Panc1 (cell line): ENCODE data around the gene SPTBN1. TPM values are rescaled to one million over a fixed set of nuclear protein-coding genes. Genes with fewer than 3 reads are reported as not detected.

Source experiments
- ATAC-seq: fragments of 200-7000 bp; cut with Tn5 transposase; 2 replicates; pipeline ENCODE4 v1.9.1; 2020; ENCODE audit warnings: mild to moderate bottlenecking, moderate library complexity
- BruUV-seq: library from RNA; stranded (reverse); fragments of 400-500 nt; replicated peaks from 2 replicates; lab custom pipeline; 2021; lab: Mats Ljungman, UMichigan
- CTCF ChIA-PET: fragments of 300-600 bp; sonication (Branson Sonifier 250); formaldehyde crosslinking; loops from one replicate; lab custom pipeline; 2022; ENCODE audit warnings: antibody characterized with exemption; lab: Charles Lee
- POLR2A ChIA-PET: fragments of 300-600 bp; sonication (Branson Sonifier 250); formaldehyde crosslinking; loops from one replicate; lab custom pipeline; 2022; ENCODE audit warnings: antibody characterized with exemption; lab: Charles Lee
- DNase-seq: peaks from one replicate; pipeline ENCODE4 v3.0.0-alpha.2; 2010; ENCODE audit warnings: low read depth, low spot score
- H3K27ac ChIP-seq: 2 replicates; pipeline ENCODE4 v1.5.1; 2011; ENCODE audit warnings: mild to moderate bottlenecking, low read length, inconsistent platforms
- H3K27me3 ChIP-seq: fragments of 200-500 bp; sonication (Bioruptor generic); 2 replicates; pipeline ENCODE4 v1.6.0; 2014; ENCODE audit warnings: low read length, inconsistent platforms; ENCODE audit not compliant: control insufficient read depth, insufficient read depth
- H3K36me3 ChIP-seq: fragments of 200-500 bp; sonication (Bioruptor generic); 2 replicates; pipeline ENCODE4 v1.5.1; 2014; ENCODE audit warnings: inconsistent platforms, mild to moderate bottlenecking, low read length, moderate library complexity; ENCODE audit not compliant: control insufficient read depth, insufficient read depth
- H3K4me1 ChIP-seq: 2 replicates; pipeline ENCODE4 v1.5.1; 2011; ENCODE audit warnings: inconsistent platforms, mild to moderate bottlenecking, low read length, moderate library complexity; ENCODE audit not compliant: control insufficient read depth, insufficient read depth
- H3K4me3 ChIP-seq, 2 experiments: 2 replicates each; pipeline ENCODE4 v1.5.1; 2011 to 2012; ENCODE audit warnings: low read depth in 2 of 2, low read length in 2 of 2, mild to moderate bottlenecking in 2 of 2, inconsistent platforms in 1 of 2, moderate library complexity in 1 of 2
- H3K9me3 ChIP-seq: fragments of 200-500 bp; sonication (Bioruptor generic); 2 replicates; pipeline ENCODE4 v1.5.1; 2014; ENCODE audit warnings: low read depth, mild to moderate bottlenecking, inconsistent platforms, low read length, moderate library complexity; ENCODE audit not compliant: control insufficient read depth, insufficient read depth
- CTCF ChIP-seq: fragments of 450-650 bp; IDR thresholded peaks from 2 replicates; pipeline ENCODE4 v1.5.1; 2017; ENCODE audit warnings: mild to moderate bottlenecking
- POLR2AphosphoS5 ChIP-seq: IDR thresholded peaks from 2 replicates; pipeline ENCODE4 v1.6.1; 2012; ENCODE audit warnings: mild to moderate bottlenecking, low read depth, low read length, moderate library complexity
- SIN3A ChIP-seq: IDR thresholded peaks from 2 replicates; pipeline ENCODE4 v1.6.1; 2012; ENCODE audit warnings: low read depth, mild to moderate bottlenecking, low read length, moderate library complexity, borderline replicate concordance; ENCODE audit not compliant: insufficient read depth
- TCF7L2 ChIP-seq: IDR thresholded peaks from 2 replicates; pipeline ENCODE4 v1.6.1; 2011; ENCODE audit warnings: mild to moderate bottlenecking, low read depth, low read length, inconsistent platforms
- in situ Hi-C: cut with HindIII; loops from 2 replicates; pipeline ENCODE4 v1.10.0; 2016; ENCODE audit warnings: low sequenced_read_pairs, low pct_unique_long_range_greater_than_20kb
- intact Hi-C: fragments of 100-400 bp; cut with micrococcal nuclease; formaldehyde crosslinking; loops from one replicate; pipeline ENCODE4 v1.10.0; 2022; ENCODE audit not compliant: unreplicated experiment
- total RNA-seq: library from RNA; stranded (reverse); gene quantifications from one replicate; pipeline ENCODE4 v1.2.1, GENCODE V29; 2021; ENCODE audit not compliant: unreplicated experiment
- TF ChIP-seq, protein P1 (sequence below), 2 experiments: IDR thresholded peaks; 2 replicates each; pipeline ENCODE4 v1.6.1; 2011 to 2012; ENCODE audit warnings: low read depth in 2 of 2, control low read depth in 1 of 2, low read length in 1 of 2, mild to moderate bottlenecking in 1 of 2, moderate library complexity in 1 of 2; ENCODE audit not compliant: insufficient read depth in 1 of 2

The SPTBN1 gene
- total RNA-seq, 1 experiment from 2014 or later: 169 TPM

- intact Hi-C loops: no loop called here
Measured at GRCh38 chr2:54611830-54612545, 155.9 kb downstream of the SPTBN1 start.

GRCh38 chr2:54613386-54613785 lies 157.3 kb downstream of the SPTBN1 start:
- intact Hi-C loops (no loop called here), in situ Hi-C loops (no loop called here)
- TF ChIP-seq POLR2AphosphoS5: no peak
- TF ChIP-seq SIN3A: no peak
- ChIA-PET POLR2A (no interaction called here), CTCF (no interaction called here)
- Histone ChIP-seq H3K27ac (no peak overlapping the region), H3K9me3 (no peaks in the 10 kb centered on the region), H3K36me3 (peaks cover 16% of the 10 kb centered on the region; the same call in 1 of the 2 replicates), H3K27me3 (no peaks in the 10 kb centered on the region), H3K4me1 (peaks cover 10% of the 10 kb centered on the region), H3K4me3 (no peak overlapping the region)
- ATAC-seq (no peak), DNase-seq (no peak)
- BruUV-seq: no TSS peak

More at GRCh38 chr2:54611830-54612545, 155.9 kb downstream of the SPTBN1 start:
- in situ Hi-C loops: no loop called here
- peaks cover 10% of the 10 kb centered on the region; the same call in 1 of the 2 replicates for H3K36me3 ChIP-seq
- ChIA-PET CTCF (no interaction called here), POLR2A (no interaction called here)
- no peaks in the 10 kb centered on the region for H3K9me3 ChIP-seq
- BruUV-seq: no TSS peak
- H3K4me1 ChIP-seq: peaks cover 10% of the 10 kb centered on the region
- H3K4me3 ChIP-seq: no peak overlapping the region
- no peak overlapping the region for H3K27ac ChIP-seq
- ATAC-seq (no peak), DNase-seq (no peak)
- TF ChIP-seq TCF7L2 (no peak), POLR2AphosphoS5 (no peak)
- TF ChIP-seq, protein P1, sequence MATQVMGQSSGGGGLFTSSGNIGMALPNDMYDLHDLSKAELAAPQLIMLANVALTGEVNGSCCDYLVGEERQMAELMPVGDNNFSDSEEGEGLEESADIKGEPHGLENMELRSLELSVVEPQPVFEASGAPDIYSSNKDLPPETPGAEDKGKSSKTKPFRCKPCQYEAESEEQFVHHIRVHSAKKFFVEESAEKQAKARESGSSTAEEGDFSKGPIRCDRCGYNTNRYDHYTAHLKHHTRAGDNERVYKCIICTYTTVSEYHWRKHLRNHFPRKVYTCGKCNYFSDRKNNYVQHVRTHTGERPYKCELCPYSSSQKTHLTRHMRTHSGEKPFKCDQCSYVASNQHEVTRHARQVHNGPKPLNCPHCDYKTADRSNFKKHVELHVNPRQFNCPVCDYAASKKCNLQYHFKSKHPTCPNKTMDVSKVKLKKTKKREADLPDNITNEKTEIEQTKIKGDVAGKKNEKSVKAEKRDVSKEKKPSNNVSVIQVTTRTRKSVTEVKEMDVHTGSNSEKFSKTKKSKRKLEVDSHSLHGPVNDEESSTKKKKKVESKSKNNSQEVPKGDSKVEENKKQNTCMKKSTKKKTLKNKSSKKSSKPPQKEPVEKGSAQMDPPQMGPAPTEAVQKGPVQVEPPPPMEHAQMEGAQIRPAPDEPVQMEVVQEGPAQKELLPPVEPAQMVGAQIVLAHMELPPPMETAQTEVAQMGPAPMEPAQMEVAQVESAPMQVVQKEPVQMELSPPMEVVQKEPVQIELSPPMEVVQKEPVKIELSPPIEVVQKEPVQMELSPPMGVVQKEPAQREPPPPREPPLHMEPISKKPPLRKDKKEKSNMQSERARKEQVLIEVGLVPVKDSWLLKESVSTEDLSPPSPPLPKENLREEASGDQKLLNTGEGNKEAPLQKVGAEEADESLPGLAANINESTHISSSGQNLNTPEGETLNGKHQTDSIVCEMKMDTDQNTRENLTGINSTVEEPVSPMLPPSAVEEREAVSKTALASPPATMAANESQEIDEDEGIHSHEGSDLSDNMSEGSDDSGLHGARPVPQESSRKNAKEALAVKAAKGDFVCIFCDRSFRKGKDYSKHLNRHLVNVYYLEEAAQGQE (IDR thresholded peaks at IDR 0.05; ENCODE audit: insufficient read depth in 1 of 2, low read depth in 2 of 2, low read length in 1 of 2): no peak
- no peaks in the 10 kb centered on the region for H3K27me3 ChIP-seq

- intact Hi-C loops (no loop called here), in situ Hi-C loops (no loop called here)
- Histone ChIP-seq H3K27ac (no peak overlapping the region), H3K4me1 (peaks cover 10% of the 10 kb centered on the region), H3K27me3 (no peaks in the 10 kb centered on the region), H3K4me3 (no peak overlapping the region), H3K36me3 (peaks cover 17% of the 10 kb centered on the region; the same call in 1 of the 2 replicates), H3K9me3 (no peaks in the 10 kb centered on the region)
- BruUV-seq: no TSS peak
- peak; percentile 74 for ATAC-seq
- DNase-seq: peak; percentile 58
- CTCF ChIA-PET: no interaction called here
- POLR2A ChIA-PET: no interaction called here
- TF ChIP-seq, protein P1 (IDR thresholded peaks at IDR 0.05; ENCODE audit: insufficient read depth in 1 of 2, low read depth in 2 of 2, low read length in 1 of 2): no peak
- TF ChIP-seq POLR2AphosphoS5: no peak
- TF ChIP-seq TCF7L2: no peak
- no peak for TF ChIP-seq CTCF
- TF ChIP-seq SIN3A: no peak
Measured at GRCh38 chr2:54613794-54614257, 157.7 kb downstream of the SPTBN1 start.
